H1 (cell line): ENCODE data around the gene PAX5.
A peak's percentile ranks its signal among the peaks of the same experiment; 100 is the strongest.

Source experiments
- ATF2 ChIP-seq: IDR thresholded peaks from 2 replicates; pipeline ENCODE4 v1.6.1; 2012; ENCODE audit warnings: low read length, inconsistent platforms
- CBX8 ChIP-seq: fragments of 300-800, 300-1000 bp; sonication (generic); IDR thresholded peaks from 2 replicates; pipeline ENCODE4 v1.7.1; 2016; ENCODE audit warnings: low read depth, low read length, borderline replicate concordance
- CTCF ChIP-seq, 3 experiments: IDR thresholded peaks; 1 replicate in 2 of 3; 2 replicates in 1 of 3; pipeline versions ENCODE4 v1.5.1 to v1.6.1; 2011; ENCODE audit warnings: low read length in 3 of 3, mild to moderate bottlenecking in 3 of 3, inconsistent platforms in 2 of 3, low read depth in 1 of 3, moderate library complexity in 1 of 3; ENCODE audit not compliant: insufficient read depth in 1 of 3; ENCODE audit errors: control extremely low read depth in 1 of 3
- EP300 ChIP-seq, 2 experiments: IDR thresholded peaks; 1 replicate in 1 of 2; 2 replicates in 1 of 2; pipeline ENCODE4 v1.6.1; 2011 to 2012; ENCODE audit warnings: low read depth in 2 of 2, low read length in 2 of 2, mild to moderate bottlenecking in 2 of 2, borderline replicate concordance in 1 of 2, inconsistent platforms in 1 of 2, moderate library complexity in 1 of 2
- FOSL1 ChIP-seq: IDR thresholded peaks from 2 replicates; pipeline ENCODE4 v1.6.1; 2011; ENCODE audit warnings: mild to moderate bottlenecking, low read depth, low read length, moderate library complexity; ENCODE audit not compliant: insufficient read depth
- POLR2AphosphoS5 ChIP-seq: IDR thresholded peaks from 2 replicates; pipeline ENCODE4 v1.6.1; 2011; ENCODE audit warnings: low read depth, low read length
- RBBP5 ChIP-seq: IDR thresholded peaks from 2 replicates; pipeline ENCODE4 v1.7.1; 2012; ENCODE audit warnings: low read depth, mild to moderate bottlenecking, inconsistent platforms, low read length, moderate library complexity, borderline replicate concordance
- RFX5 ChIP-seq: IDR thresholded peaks from 2 replicates; pipeline ENCODE4 v1.6.1; 2011; ENCODE audit warnings: low read depth, low read length, improper control_type of control experiment, borderline replicate concordance

GRCh38 chr9:36991516-36992134, 42.4 kb downstream of the PAX5 start:
- TF ChIP-seq CBX8, result no peak
- no peak for TF ChIP-seq EP300 (IDR thresholded peaks at IDR 0.05; ENCODE audit: borderline replicate concordance in 1 of 2, low read depth in 2 of 2, low read length in 2 of 2)
- TF ChIP-seq CTCF (IDR thresholded peaks at IDR 0.05; ENCODE audit: control extremely low read depth in 1 of 3, insufficient read depth in 1 of 3, low read depth in 1 of 3, low read length in 3 of 3), result peak; percentile 96 to 99 (median 98)
- no peak for TF ChIP-seq RFX5
- TF ChIP-seq RBBP5, result no peak
- TF ChIP-seq FOSL1, result no peak
- no peak for TF ChIP-seq POLR2AphosphoS5
- no peak for TF ChIP-seq ATF2
